ENCODE measurements around the gene TMEM175.
"Not testable (repeated sequence)": the region's sequence is repeated elsewhere in the genome, so short reads cannot be mapped to it uniquely, and the experiment has no call there.

TMEM175 gene

GRCh38 chr4:917466-917865, 14.8 kb upstream of the TMEM175 start:
- H3K9me3 ChIP-seq (ENCODE audit: control insufficient read depth, insufficient read depth, low read length), result no peaks in the 10 kb centered on the region
- no peak for DNase-seq (ENCODE audit: low read depth, low spot score)
- no peak overlapping the region for H3K27ac ChIP-seq (ENCODE audit: low read length)
- no CpG with 5 or more reads among the region's 7 CpGs for WGBS (ENCODE audit: insufficient coverage, insufficient read length)
- no peaks in the 10 kb centered on the region; the same call in 1 of the 2 replicates for H3K4me1 ChIP-seq (ENCODE audit: control insufficient read depth, insufficient read depth, low read length)
- no peaks in the 10 kb centered on the region for H3K36me3 ChIP-seq (ENCODE audit: control insufficient read depth, insufficient read depth, low read length)
- H3K4me3 ChIP-seq (ENCODE audit: low read length), result no peak overlapping the region
- no peaks in the 10 kb centered on the region for H3K27me3 ChIP-seq (ENCODE audit: control insufficient read depth, insufficient read depth, low read length)

GRCh38 chr4:917992-918391, 14.3 kb upstream of the TMEM175 start:
- no CpG with 5 or more reads among the region's 2 CpGs for WGBS (ENCODE audit: insufficient coverage, insufficient read length)
- H3K4me3 ChIP-seq (ENCODE audit: low read length), result no peak overlapping the region
- no peaks in the 10 kb centered on the region for H3K9me3 ChIP-seq (ENCODE audit: control insufficient read depth, insufficient read depth, low read length)
- DNase-seq (ENCODE audit: low read depth, low spot score), result no peak
- H3K27ac ChIP-seq (ENCODE audit: low read length), result no peak overlapping the region
- H3K27me3 ChIP-seq (ENCODE audit: control insufficient read depth, insufficient read depth, low read length), result no peaks in the 10 kb centered on the region
- H3K36me3 ChIP-seq (ENCODE audit: control insufficient read depth, insufficient read depth, low read length), result no peaks in the 10 kb centered on the region
- H3K4me1 ChIP-seq (ENCODE audit: control insufficient read depth, insufficient read depth, low read length), result no peaks in the 10 kb centered on the region; the same call in 1 of the 2 replicates

DNA sequence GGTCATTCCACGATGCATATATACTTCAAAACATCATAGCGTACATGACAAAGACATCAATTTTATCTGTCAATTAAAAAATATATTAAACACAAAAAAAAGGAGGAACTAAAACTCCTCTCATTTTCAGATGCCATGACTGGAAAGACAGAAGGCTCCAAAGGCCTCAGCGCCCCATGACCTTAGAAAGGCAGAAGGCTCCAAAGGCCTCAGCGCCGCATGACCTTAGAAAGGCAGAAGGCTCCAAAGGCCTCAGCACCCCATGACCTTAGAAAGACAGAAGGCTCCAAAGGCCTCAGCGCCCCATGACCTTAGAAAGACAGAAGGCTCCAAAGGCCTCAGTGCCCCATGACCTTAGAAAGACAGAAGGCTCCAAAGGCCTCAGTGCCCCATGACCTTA, 13.7 kb upstream of the TMEM175 start:
- not testable (repeated sequence) for H3K27me3 ChIP-seq (ENCODE audit: control insufficient read depth, insufficient read depth, low read length); H3K36me3 ChIP-seq (ENCODE audit: control insufficient read depth, insufficient read depth, low read length); H3K27ac ChIP-seq (ENCODE audit: low read length); H3K9me3 ChIP-seq (ENCODE audit: control insufficient read depth, insufficient read depth, low read length); H3K4me3 ChIP-seq (ENCODE audit: low read length); DNase-seq (ENCODE audit: low read depth, low spot score); H3K4me1 ChIP-seq (ENCODE audit: control insufficient read depth, insufficient read depth, low read length)
- WGBS (ENCODE audit: insufficient coverage, insufficient read length), result no CpG with 5 or more reads among the region's 6 CpGs

GRCh38 chr4:919004-919680, 13.1 kb upstream of the TMEM175 start:
- H3K9me3 ChIP-seq (ENCODE audit: control insufficient read depth, insufficient read depth, low read length); DNase-seq (ENCODE audit: low read depth, low spot score); H3K4me1 ChIP-seq (ENCODE audit: control insufficient read depth, insufficient read depth, low read length); H3K27ac ChIP-seq (ENCODE audit: low read length); H3K4me3 ChIP-seq (ENCODE audit: low read length); H3K27me3 ChIP-seq (ENCODE audit: control insufficient read depth, insufficient read depth, low read length); H3K36me3 ChIP-seq (ENCODE audit: control insufficient read depth, insufficient read depth, low read length): not testable (repeated sequence)
- no CpG with 5 or more reads among the region's 15 CpGs for WGBS (ENCODE audit: insufficient coverage, insufficient read length)

DNA sequence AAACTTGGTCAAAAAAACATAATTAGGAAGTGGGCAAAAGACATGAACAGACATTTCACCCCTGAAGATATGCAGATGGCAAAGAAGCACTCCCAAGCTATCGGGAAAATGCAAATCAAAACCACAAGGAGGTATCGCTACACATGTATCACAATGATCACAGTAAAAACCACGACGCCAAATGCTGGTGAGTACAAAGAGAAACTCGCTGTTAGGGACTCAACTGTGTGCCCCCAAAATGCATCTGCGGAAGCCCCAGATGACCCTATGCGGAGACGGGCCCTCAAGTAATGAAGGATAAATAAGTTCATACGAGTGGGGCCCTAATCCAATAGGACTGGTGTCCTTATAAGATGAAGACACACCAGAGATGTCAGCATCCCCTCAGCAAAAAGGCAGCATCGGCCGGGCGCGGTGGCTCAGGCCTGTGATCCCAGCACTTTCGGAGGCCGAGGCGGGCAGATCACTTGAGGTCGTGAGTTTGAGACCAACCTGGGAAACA, 10.4 kb upstream of the TMEM175 start:
- no CpG with 5 or more reads among the region's 17 CpGs for WGBS (ENCODE audit: insufficient coverage, insufficient read length)
- no peaks in the 10 kb centered on the region for H3K9me3 ChIP-seq (ENCODE audit: control insufficient read depth, insufficient read depth, low read length)
- no peak overlapping the region for H3K27ac ChIP-seq (ENCODE audit: low read length)
- no peak overlapping the region for H3K4me3 ChIP-seq (ENCODE audit: low read length)
- H3K36me3 ChIP-seq (ENCODE audit: control insufficient read depth, insufficient read depth, low read length), result no peaks in the 10 kb centered on the region
- no peaks in the 10 kb centered on the region for H3K4me1 ChIP-seq (ENCODE audit: control insufficient read depth, insufficient read depth, low read length)
- no peaks in the 10 kb centered on the region for H3K27me3 ChIP-seq (ENCODE audit: control insufficient read depth, insufficient read depth, low read length)
- no peak for DNase-seq (ENCODE audit: low read depth, low spot score)

- no peak for DNase-seq (ENCODE audit: low read depth, low spot score)
Observed at GRCh38 chr4:924107-925096, 7.9 kb upstream of the TMEM175 start.

GRCh38 chr4:925171-925570, 7.1 kb upstream of the TMEM175 start:
- Histone ChIP-seq H3K36me3 (ENCODE audit: control insufficient read depth, insufficient read depth, low read length) (no peaks in the 10 kb centered on the region), H3K4me3 (ENCODE audit: low read length) (no peak overlapping the region), H3K4me1 (ENCODE audit: control insufficient read depth, insufficient read depth, low read length) (no peaks in the 10 kb centered on the region), H3K27me3 (ENCODE audit: control insufficient read depth, insufficient read depth, low read length) (no peaks in the 10 kb centered on the region), H3K27ac (ENCODE audit: low read length) (no peak overlapping the region), H3K9me3 (ENCODE audit: control insufficient read depth, insufficient read depth, low read length) (no peaks in the 10 kb centered on the region)
- DNase-seq (ENCODE audit: low read depth, low spot score), result no peak
- 100% methylated on average over 2 of the region's 9 CpGs for WGBS (ENCODE audit: insufficient coverage, insufficient read length)

More at GRCh38 chr4:924107-925096, 7.9 kb upstream of the TMEM175 start:
- no peak overlapping the region for H3K27ac ChIP-seq (ENCODE audit: low read length)
- H3K9me3 ChIP-seq (ENCODE audit: control insufficient read depth, insufficient read depth, low read length), result no peaks in the 10 kb centered on the region
- no peaks in the 10 kb centered on the region for H3K36me3 ChIP-seq (ENCODE audit: control insufficient read depth, insufficient read depth, low read length)
- no CpG with 5 or more reads among the region's 18 CpGs for WGBS (ENCODE audit: insufficient coverage, insufficient read length)
- H3K27me3 ChIP-seq (ENCODE audit: control insufficient read depth, insufficient read depth, low read length), result no peaks in the 10 kb centered on the region
- no peaks in the 10 kb centered on the region for H3K4me1 ChIP-seq (ENCODE audit: control insufficient read depth, insufficient read depth, low read length)
- no peak overlapping the region for H3K4me3 ChIP-seq (ENCODE audit: low read length)

DNA sequence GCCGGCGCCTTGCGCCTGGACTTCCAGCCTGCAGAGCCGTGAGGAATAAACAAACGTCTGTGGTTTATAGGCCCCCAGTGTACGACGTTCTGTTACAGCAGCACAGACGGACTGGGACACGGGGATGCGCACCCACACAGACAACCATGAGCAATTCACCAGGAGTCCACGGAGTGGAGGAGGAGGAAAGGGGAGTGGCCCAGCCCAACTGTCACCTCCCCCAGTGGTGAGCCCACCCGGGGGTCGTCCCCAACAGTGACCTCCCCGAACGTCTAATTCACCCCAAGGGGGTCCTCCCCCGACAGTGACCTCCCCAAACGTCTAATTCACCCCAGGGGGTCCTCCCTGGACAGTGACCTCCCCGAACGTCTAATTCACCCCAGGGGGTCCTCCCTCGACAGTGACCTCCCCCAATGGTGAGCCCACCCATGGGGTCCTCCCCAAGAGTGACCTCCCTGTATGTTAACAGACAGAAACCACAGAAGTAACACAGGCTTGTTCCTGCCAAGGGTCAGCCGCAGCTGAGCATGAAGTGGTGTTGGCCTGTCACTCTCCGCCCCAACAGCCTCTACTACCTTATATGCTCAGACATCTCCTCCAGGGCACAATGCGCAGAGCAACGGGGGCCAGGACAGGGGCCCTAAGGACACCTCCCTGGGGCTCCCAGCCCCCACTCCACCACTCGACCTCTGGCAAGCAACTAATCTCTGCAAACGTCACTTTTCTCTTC, 6.3 kb upstream of the TMEM175 start:
- Histone ChIP-seq H3K4me3 (ENCODE audit: low read length) (no peak overlapping the region), H3K9me3 (ENCODE audit: control insufficient read depth, insufficient read depth, low read length) (no peaks in the 10 kb centered on the region), H3K27ac (ENCODE audit: low read length) (no peak overlapping the region), H3K4me1 (ENCODE audit: control insufficient read depth, insufficient read depth, low read length) (peaks cover under 1% of the 10 kb centered on the region; the same call in 1 of the 2 replicates), H3K36me3 (ENCODE audit: control insufficient read depth, insufficient read depth, low read length) (no peaks in the 10 kb centered on the region), H3K27me3 (ENCODE audit: control insufficient read depth, insufficient read depth, low read length) (no peaks in the 10 kb centered on the region)
- DNase-seq (ENCODE audit: low read depth, low spot score), result no peak
- WGBS (ENCODE audit: insufficient coverage, insufficient read length), result no CpG with 5 or more reads among the region's 26 CpGs

GRCh38 chr4:926538-926937, 5.7 kb upstream of the TMEM175 start:
- Histone ChIP-seq H3K4me3 (ENCODE audit: low read length) (no peak overlapping the region), H3K27ac (ENCODE audit: low read length) (no peak overlapping the region), H3K27me3 (ENCODE audit: control insufficient read depth, insufficient read depth, low read length) (no peaks in the 10 kb centered on the region), H3K9me3 (ENCODE audit: control insufficient read depth, insufficient read depth, low read length) (no peaks in the 10 kb centered on the region), H3K4me1 (ENCODE audit: control insufficient read depth, insufficient read depth, low read length) (peaks cover 4% of the 10 kb centered on the region; the same call in 1 of the 2 replicates), H3K36me3 (ENCODE audit: control insufficient read depth, insufficient read depth, low read length) (no peaks in the 10 kb centered on the region)
- DNase-seq (ENCODE audit: low read depth, low spot score), result peak; percentile 47
- WGBS (ENCODE audit: insufficient coverage, insufficient read length), result no CpG with 5 or more reads among the region's 17 CpGs

DNA sequence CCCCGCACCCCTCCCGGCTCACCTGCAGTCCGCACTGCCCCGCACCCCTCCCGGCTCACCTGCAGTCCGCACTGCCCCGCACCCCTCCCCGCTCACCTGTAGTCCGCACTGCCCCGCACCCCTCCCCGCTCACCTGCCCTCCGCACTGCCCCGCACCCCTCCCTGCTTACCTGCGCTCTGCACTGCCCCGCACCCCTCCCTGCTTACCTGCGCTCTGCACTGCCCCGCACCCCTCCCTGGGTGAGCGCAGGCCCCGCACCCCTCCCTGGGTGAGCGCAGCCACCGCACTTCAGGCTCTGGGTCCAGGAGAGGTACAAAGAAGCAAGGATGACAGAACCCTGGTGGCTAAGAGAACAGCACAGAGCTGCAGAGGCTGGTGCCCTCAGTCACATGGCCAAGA, 4.7 kb upstream of the TMEM175 start:
- H3K27ac ChIP-seq (ENCODE audit: low read length); H3K4me3 ChIP-seq (ENCODE audit: low read length); H3K4me1 ChIP-seq (ENCODE audit: control insufficient read depth, insufficient read depth, low read length); H3K27me3 ChIP-seq (ENCODE audit: control insufficient read depth, insufficient read depth, low read length); H3K36me3 ChIP-seq (ENCODE audit: control insufficient read depth, insufficient read depth, low read length); H3K9me3 ChIP-seq (ENCODE audit: control insufficient read depth, insufficient read depth, low read length); DNase-seq (ENCODE audit: low read depth, low spot score): not testable (repeated sequence)
- no CpG with 5 or more reads among the region's 21 CpGs for WGBS (ENCODE audit: insufficient coverage, insufficient read length)
